Measurements from ENCODE around the gene BABAM2.

Gene BABAM2

GRCh38 chr2:27954221-27954673 lies 63.7 kb downstream of the BABAM2 start:
- no peak for DNase-seq
- no peak overlapping the region for H3K4me3 ChIP-seq (ENCODE audit: low read depth, low read length)
- peaks cover 3% of the 10 kb centered on the region for H3K9me3 ChIP-seq (ENCODE audit: severe bottlenecking)
- no peaks in the 10 kb centered on the region for H3K27me3 ChIP-seq (ENCODE audit: insufficient read depth, low read depth, severe bottlenecking)
- no peak for TF ChIP-seq CTCF (IDR thresholded peaks at IDR 0.05; ENCODE audit: low read depth, low read length)
- H3K27ac ChIP-seq: no peak overlapping the region
- H3K36me3 ChIP-seq: no peaks in the 10 kb centered on the region

- Histone ChIP-seq H3K27ac (no peak overlapping the region), H3K36me3 (no peaks in the 10 kb centered on the region), H3K27me3 (ENCODE audit: insufficient read depth, low read depth, severe bottlenecking) (no peaks in the 10 kb centered on the region), H3K9me3 (ENCODE audit: severe bottlenecking) (peaks cover 3% of the 10 kb centered on the region), H3K4me3 (ENCODE audit: low read depth, low read length) (no peak overlapping the region)
- no peak for DNase-seq
- TF ChIP-seq CTCF (IDR thresholded peaks at IDR 0.05; ENCODE audit: low read depth, low read length): no peak
Measured at GRCh38 chr2:27954771-27955383, 64.3 kb downstream of the BABAM2 start.

- Histone ChIP-seq H3K36me3 (no peaks in the 10 kb centered on the region), H3K9me3 (ENCODE audit: severe bottlenecking) (peaks cover 3% of the 10 kb centered on the region), H3K27me3 (ENCODE audit: insufficient read depth, low read depth, severe bottlenecking) (no peaks in the 10 kb centered on the region), H3K27ac (no peak overlapping the region), H3K4me3 (ENCODE audit: low read depth, low read length) (no peak overlapping the region)
- TF ChIP-seq CTCF (IDR thresholded peaks at IDR 0.05; ENCODE audit: low read depth, low read length): no peak
- DNase-seq: no peak
Measured at GRCh38 chr2:27955384-27956161, 65.0 kb downstream of the BABAM2 start.

DNA sequence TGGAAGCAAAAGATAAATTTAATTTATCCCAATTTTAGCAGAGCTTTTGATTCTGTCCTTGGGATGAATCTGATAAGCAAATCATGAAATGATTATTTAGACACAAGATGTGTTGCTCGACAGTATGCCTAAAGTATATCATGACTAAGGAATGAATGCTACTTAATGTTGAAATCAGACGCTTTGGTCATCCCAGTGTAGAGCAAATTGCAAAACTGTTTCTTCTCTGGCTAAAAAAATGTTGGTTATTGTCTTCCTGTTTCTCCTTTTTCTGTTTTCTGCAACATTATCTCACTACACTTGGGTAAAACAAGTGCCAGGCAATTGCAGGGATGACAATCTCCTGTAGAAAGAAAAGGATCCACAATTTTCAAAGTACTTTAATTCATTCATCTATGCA lies 66.4 kb downstream of the BABAM2 start:
- H3K36me3 ChIP-seq: no peaks in the 10 kb centered on the region
- TF ChIP-seq CTCF (IDR thresholded peaks at IDR 0.05; ENCODE audit: low read depth, low read length): no peak
- H3K27me3 ChIP-seq (ENCODE audit: insufficient read depth, low read depth, severe bottlenecking): no peaks in the 10 kb centered on the region
- DNase-seq: no peak
- no peak overlapping the region for H3K4me3 ChIP-seq (ENCODE audit: low read depth, low read length)
- peaks cover 3% of the 10 kb centered on the region for H3K9me3 ChIP-seq (ENCODE audit: severe bottlenecking)
- no peak overlapping the region for H3K27ac ChIP-seq

DNA sequence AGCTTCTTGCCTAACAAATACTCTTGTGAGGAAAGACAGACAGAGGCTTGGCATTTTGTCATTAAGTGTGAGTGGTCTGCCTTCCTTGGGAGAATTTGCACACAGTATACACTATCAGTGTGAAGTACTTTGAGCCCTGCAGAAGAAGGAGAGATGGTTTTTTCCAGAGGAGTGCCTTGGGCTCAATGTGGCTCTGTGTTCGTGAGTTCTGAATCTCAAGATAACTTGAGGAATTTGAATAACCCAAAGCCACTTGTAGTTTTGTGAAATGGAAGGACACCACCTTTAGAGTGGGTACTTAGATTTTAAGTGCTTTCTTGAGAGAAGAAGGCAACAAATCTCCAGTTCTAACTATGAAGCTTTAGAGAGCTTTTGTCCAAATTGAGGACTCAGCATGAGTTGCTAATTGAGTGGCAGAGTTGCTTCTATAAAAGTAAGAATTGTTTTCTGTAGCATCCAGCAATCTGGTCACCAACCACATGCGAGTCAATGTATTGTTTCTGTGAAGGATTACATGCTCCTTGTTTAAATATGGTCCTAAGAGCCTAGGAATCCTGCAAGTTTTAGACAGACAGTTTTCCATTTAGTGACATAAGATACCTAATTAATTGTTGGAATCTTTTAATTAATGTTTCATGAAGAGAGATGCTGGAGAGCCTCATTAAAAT lies 68.3 kb downstream of the BABAM2 start:
- Histone ChIP-seq H3K9me3 (ENCODE audit: severe bottlenecking) (no peaks in the 10 kb centered on the region), H3K4me3 (ENCODE audit: low read depth, low read length) (no peak overlapping the region), H3K27ac (no peak overlapping the region), H3K36me3 (no peaks in the 10 kb centered on the region), H3K27me3 (ENCODE audit: insufficient read depth, low read depth, severe bottlenecking) (no peaks in the 10 kb centered on the region)
- TF ChIP-seq CTCF (IDR thresholded peaks at IDR 0.05; ENCODE audit: low read depth, low read length): no peak
- no peak for DNase-seq

All from WERI-Rb-1 (cell line).